ENCODE measurements around the gene PRDM16. TPM values are rescaled to one million over a fixed set of nuclear protein-coding genes. Genes with fewer than 3 reads are reported as not detected.

The PRDM16 gene
- total and polyA plus RNA-seq, 2 of the 4 experiments (the other 2 are of a cell fraction) = 0.02 TPM; not detected in 1

DNA sequence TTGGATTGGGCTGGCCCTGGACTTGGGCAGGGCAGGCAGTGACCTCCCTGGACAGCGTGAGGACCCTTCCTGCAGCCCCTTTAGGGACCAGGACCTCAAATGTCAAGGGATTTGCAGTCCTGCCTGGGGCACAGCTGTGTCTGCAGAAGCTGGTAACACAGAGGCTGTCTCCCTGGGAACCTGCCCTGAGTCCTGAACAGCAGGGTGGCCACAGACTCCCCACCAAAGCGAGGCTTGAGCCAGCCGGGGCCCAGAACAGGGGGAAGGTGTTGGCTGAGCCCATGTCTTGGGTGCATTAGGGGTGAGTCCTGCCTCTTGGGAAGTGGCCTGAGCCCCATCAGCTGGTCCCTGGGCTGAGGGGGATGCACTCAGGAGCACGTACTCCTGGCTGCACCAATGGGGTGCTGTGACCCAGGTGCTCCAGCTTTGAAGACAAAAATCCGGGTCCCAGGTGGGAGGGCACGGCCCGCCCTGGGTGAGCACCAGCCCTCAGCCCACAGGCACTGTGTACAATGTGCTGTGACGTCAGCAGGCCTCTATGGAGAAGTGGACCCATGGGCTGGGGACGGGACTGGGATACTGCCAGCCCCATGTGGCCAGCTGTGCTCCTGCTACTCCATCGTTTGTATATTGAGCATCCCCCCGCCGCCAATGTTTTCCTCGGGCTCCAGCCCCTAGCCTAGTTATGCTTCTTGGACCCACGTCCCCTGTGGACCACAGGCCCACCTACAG, 313.5 kb downstream of the PRDM16 start:
- in situ Hi-C loops (cut with MboI; ENCODE audit: low sequenced_read_pairs) = no loop called here
- no TSS peak for BruUV-seq (replicated peaks)
- POLR2A ChIA-PET (ENCODE audit: unreplicated experiment) = no interaction called here
- no peaks in the 10 kb centered on the region for H3K36me3 ChIP-seq (ENCODE audit: control insufficient read depth, insufficient read depth, low read length)
- TF ChIP-seq, protein P1, sequence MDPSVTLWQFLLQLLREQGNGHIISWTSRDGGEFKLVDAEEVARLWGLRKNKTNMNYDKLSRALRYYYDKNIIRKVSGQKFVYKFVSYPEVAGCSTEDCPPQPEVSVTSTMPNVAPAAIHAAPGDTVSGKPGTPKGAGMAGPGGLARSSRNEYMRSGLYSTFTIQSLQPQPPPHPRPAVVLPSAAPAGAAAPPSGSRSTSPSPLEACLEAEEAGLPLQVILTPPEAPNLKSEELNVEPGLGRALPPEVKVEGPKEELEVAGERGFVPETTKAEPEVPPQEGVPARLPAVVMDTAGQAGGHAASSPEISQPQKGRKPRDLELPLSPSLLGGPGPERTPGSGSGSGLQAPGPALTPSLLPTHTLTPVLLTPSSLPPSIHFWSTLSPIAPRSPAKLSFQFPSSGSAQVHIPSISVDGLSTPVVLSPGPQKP (IDR thresholded peaks at IDR 0.05; ENCODE audit: borderline replicate concordance, low read depth, low read length) = no peak
- TF ChIP-seq MXI1 (IDR thresholded peaks at IDR 0.05; ENCODE audit: borderline replicate concordance, low read depth, low read length) (no peak), CEBPB (IDR thresholded peaks at IDR 0.05; ENCODE audit: low read depth, low read length) (no peak), CTCF (conservative IDR thresholded peaks at IDR 0.05; ENCODE audit: low read depth, low read length) (no peak), MAZ (IDR thresholded peaks at IDR 0.05; ENCODE audit: borderline replicate concordance, low read depth, low read length) (no peak), RAD21 (IDR thresholded peaks at IDR 0.05; ENCODE audit: low read length) (no peak), RCOR1 (IDR thresholded peaks at IDR 0.05; ENCODE audit: insufficient replicate concordance, low read length) (no peak), RFX5 (IDR thresholded peaks at IDR 0.05; ENCODE audit: low read depth, low read length) (no peak), POLR2A (IDR thresholded peaks at IDR 0.05; ENCODE audit: low read depth, low read length) (no peak), NFE2L2 (IDR thresholded peaks at IDR 0.05; ENCODE audit: low read depth, low read length) (no peak), CHD1 (IDR thresholded peaks at IDR 0.05; ENCODE audit: low read depth, low read length) (no peak), BHLHE40 (IDR thresholded peaks at IDR 0.05; ENCODE audit: low read depth, low read length) (no peak), MAFK (IDR thresholded peaks at IDR 0.05; ENCODE audit: low read depth, low read length) (no peak)
- TF ChIP-seq, protein P2, sequence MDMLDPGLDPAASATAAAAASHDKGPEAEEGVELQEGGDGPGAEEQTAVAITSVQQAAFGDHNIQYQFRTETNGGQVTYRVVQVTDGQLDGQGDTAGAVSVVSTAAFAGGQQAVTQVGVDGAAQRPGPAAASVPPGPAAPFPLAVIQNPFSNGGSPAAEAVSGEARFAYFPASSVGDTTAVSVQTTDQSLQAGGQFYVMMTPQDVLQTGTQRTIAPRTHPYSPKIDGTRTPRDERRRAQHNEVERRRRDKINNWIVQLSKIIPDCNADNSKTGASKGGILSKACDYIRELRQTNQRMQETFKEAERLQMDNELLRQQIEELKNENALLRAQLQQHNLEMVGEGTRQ (IDR thresholded peaks at IDR 0.05; ENCODE audit: low read depth, low read length) = no peak
- no peaks in the 10 kb centered on the region for H4K20me1 ChIP-seq (ENCODE audit: insufficient read depth, low read length)
- H3K14ac ChIP-seq (replicated peaks; ENCODE audit: low read depth, low read length) = no peak overlapping the region
- H2BK120ac ChIP-seq (ENCODE audit: low read depth, low read length) = no peak overlapping the region
- no peak overlapping the region for H4K8ac ChIP-seq (ENCODE audit: low read depth in 2 of 2, low read length in 2 of 2)
- no peak overlapping the region for H3K18ac ChIP-seq (ENCODE audit: low read depth, low read length)
- no peak overlapping the region for H2AK5ac ChIP-seq (ENCODE audit: low read depth, low read length)
- H4K5ac ChIP-seq (ENCODE audit: low read depth, low read length) = no peak overlapping the region
- H2AK9ac ChIP-seq (replicated peaks; ENCODE audit: low read depth, low read length, poor library complexity) = no peak overlapping the region
- H2BK5ac ChIP-seq (ENCODE audit: low read depth, low read length, poor library complexity, severe bottlenecking) = no peak overlapping the region
- H3K4me1 ChIP-seq (ENCODE audit: control insufficient read depth, insufficient read depth, low read length) = no peaks in the 10 kb centered on the region
- DNase-seq (no peak), ATAC-seq (ENCODE audit: low read depth) (no peak)
- peaks cover 8% of the 10 kb centered on the region for H3K27me3 ChIP-seq (ENCODE audit: control insufficient read depth, insufficient read depth, low read length)
- H3K4ac ChIP-seq (ENCODE audit: low read depth, low read length) = no peak overlapping the region
- intact Hi-C loops (cut with micrococcal nuclease) = no loop called here
- no peak overlapping the region for H3K27ac ChIP-seq (ENCODE audit: insufficient read depth, low read length)
- H2BK20ac ChIP-seq (ENCODE audit: low read depth, low read length) = no peak overlapping the region
- H4K91ac ChIP-seq (ENCODE audit: insufficient read depth, low read depth, low read length) = no peak overlapping the region
- no peak overlapping the region for H3K4me2 ChIP-seq (ENCODE audit: low read depth, low read length)
- no peak overlapping the region for H3K56ac ChIP-seq (ENCODE audit: extremely low read depth, insufficient read depth, low read length)
- H3K4me3 ChIP-seq (ENCODE audit: insufficient read depth, low read depth, low read length) = no peak overlapping the region
- no peak overlapping the region for H2BK15ac ChIP-seq (ENCODE audit: low read depth, low read length)
- H2AFZ ChIP-seq (replicated peaks; ENCODE audit: low read length, poor library complexity) = no peak overlapping the region
- dilution Hi-C loops (cut with HindIII; ENCODE audit: low sequenced_read_pairs, unreplicated experiment) = no loop called here
- H3K79me1 ChIP-seq (ENCODE audit: low read depth in 1 of 2, low read length in 2 of 2) = no peaks in the 10 kb centered on the region
- H3K9me3 ChIP-seq (ENCODE audit: control insufficient read depth, insufficient read depth, low read length) = no peaks in the 10 kb centered on the region
- H3K9me1 ChIP-seq (ENCODE audit: insufficient read depth, low read length) = no peaks in the 10 kb centered on the region
- 49% methylated on average over 9 of the region's 14 CpGs; no CpG with 5 or more reads in 1 of the 2 experiments for WGBS, 2 experiments (ENCODE audit: extremely low coverage in 2 of 2, insufficient read length in 1 of 2)
- no peak overlapping the region for H3K23ac ChIP-seq (ENCODE audit: low read depth, low read length)
- H3K9ac ChIP-seq (ENCODE audit: low read depth, low read length) = no peak overlapping the region
- CTCF ChIA-PET = no interaction called here
